HG03558 (cell line): Measurements from ENCODE around the gene GOLGA7B.

Experiments used
- ATAC-seq: cut with Tn5 transposase; IDR thresholded peaks from one replicate; pipeline ENCODE4 v1.9.1; 2021; ENCODE audit warnings: moderate number of reproducible peaks; ENCODE audit not compliant: unreplicated experiment; ENCODE audit errors: extremely low read depth

The GOLGA7B gene

GRCh38 chr10:97866524-97867219 lies 17.0 kb downstream of the GOLGA7B start:
- no peak for ATAC-seq

- ATAC-seq = no peak
These were observed 17.7 kb downstream of the GOLGA7B start for GRCh38 chr10:97867220-97867800.

GRCh38 chr10:97868134-97868685 lies 18.6 kb downstream of the GOLGA7B start:
- ATAC-seq = no peak

- peak; percentile 86 for ATAC-seq
These were observed 19.7 kb downstream of the GOLGA7B start for GRCh38 chr10:97869091-97870042.

DNA sequence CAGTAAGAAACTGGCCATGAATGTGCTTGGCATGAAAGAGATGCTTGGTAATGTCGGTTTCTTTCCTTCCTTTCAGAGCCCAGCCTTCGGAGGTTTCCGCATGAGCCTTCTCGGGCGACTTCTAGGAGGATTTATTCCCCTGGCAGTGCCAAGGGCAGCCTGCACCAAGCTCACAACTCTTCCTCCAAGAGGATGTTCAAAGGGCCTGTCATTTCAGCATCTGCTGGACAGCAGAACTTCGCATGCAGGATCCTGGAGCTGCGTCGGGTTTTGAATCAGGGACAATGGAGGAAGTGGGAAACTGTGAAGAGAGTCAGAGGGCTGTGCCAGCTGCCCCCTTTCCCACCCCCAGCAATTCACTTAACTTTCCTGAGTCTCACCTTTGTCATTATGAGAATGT lies 21.3 kb downstream of the GOLGA7B start:
- no peak for ATAC-seq

DNA sequence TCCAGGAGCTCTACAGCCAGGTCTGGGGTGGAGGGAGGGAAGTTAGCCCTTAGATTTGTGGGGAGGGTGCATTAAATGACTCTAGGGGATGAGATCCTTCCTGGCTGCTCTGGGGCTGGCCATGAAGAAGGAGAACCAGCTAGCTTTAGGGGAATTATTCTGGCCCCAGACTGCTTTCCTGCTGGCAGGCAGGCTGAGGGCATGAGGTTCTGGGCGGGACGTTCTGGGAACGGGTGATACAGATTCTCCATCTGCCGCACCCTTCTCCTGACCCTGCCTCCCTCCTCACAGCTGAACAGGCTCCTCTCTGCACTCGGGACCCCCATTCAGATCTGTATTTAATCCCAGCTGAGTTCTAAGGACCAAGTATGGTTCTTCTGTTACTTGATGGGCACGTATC lies 23.9 kb downstream of the GOLGA7B start:
- no peak for ATAC-seq

GRCh38 chr10:97874332-97874731 lies 24.7 kb downstream of the GOLGA7B start:
- ATAC-seq = no peak

DNA sequence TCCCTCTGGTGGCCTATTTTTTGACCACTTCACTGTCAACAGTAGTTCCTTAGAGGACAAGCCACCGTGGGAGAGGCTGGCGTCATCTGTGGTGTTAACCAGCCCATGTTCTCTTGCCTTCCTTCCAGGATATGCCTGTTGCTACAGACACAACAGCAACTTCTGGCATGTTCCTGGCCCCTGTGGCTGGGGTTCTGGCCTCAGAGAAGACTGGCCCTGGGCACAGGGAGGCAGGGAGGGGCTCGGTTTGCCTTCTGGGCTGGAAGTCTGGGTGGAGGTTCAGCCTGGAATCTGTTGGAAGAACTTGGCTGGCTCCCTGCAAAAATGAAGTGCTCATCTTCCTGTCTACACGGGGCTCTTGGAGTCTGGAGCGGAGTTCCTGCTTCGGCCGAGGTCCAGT lies 25.7 kb downstream of the GOLGA7B start:
- ATAC-seq = no peak

- ATAC-seq = no peak
These were observed 26.8 kb downstream of the GOLGA7B start for GRCh38 chr10:97876402-97876801.

DNA sequence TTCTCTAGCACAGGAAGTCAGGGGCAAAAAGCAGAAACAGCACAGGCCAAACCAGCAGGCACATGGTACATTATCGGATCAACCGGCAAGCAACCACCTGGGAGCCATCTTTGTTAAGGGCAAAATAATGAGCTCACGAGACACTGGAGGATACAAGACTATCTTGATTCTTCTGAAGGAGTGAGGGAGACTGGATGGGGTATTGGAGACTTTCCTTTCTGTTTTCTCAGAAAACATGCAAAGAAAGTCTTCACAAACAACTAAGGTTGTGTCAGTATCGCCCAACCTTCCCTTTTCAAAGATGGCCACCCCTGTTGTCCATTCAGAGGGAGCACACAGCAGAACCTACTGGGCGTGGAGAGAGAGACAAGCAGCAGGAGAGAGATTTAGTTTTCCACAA lies 29.6 kb downstream of the GOLGA7B start:
- no peak for ATAC-seq

- ATAC-seq = no peak
These were observed 30.5 kb downstream of the GOLGA7B start for GRCh38 chr10:97880109-97880508.

GRCh38 chr10:97882142-97883091 lies 32.8 kb downstream of the GOLGA7B start:
- no peak for ATAC-seq

- no peak for ATAC-seq
These were observed 33.4 kb downstream of the GOLGA7B start for GRCh38 chr10:97883092-97883485.

- ATAC-seq = no peak
These were observed 36.6 kb downstream of the GOLGA7B start for GRCh38 chr10:97886286-97886685.

GRCh38 chr10:97887399-97887798 lies 37.8 kb downstream of the GOLGA7B start:
- no peak for ATAC-seq

- no peak for ATAC-seq
These were observed 38.5 kb downstream of the GOLGA7B start for GRCh38 chr10:97888134-97888533.

- ATAC-seq = no peak
These were observed 39.1 kb downstream of the GOLGA7B start for GRCh38 chr10:97888641-97889262.

- no peak for ATAC-seq
These were observed 40.0 kb downstream of the GOLGA7B start for GRCh38 chr10:97889461-97890265.
